CD4-positive, alpha-beta memory T cell (primary cell): ENCODE results near the gene TYMP. TPM values are rescaled to one million over a fixed set of nuclear protein-coding genes. Genes with fewer than 3 reads are reported as not detected.
A peak's percentile ranks its signal among the peaks of the same experiment; 100 is the strongest.

Source experiments
- CTCF ChIA-PET: fragments of 350-600 bp; sonication (Branson Sonifier 250); formaldehyde crosslinking; loops from one replicate; lab custom pipeline; 2021; ENCODE audit warnings: inconsistent platforms; ENCODE audit not compliant: partially characterized antibody; lab: Charles Lee
- POLR2A ChIA-PET: fragments of 350-600 bp; sonication (Branson Sonifier 250); formaldehyde crosslinking; loops from one replicate; lab custom pipeline; 2021; ENCODE audit not compliant: partially characterized antibody; lab: Charles Lee
- DNase-seq, 5 donors: peaks; one replicate each; pipeline versions ENCODE4 v3.0.0 to v3.0.0-alpha.2; 2020 to 2022; ENCODE audit warnings: mixed read lengths in 1 of 5
- H3K27ac ChIP-seq: one replicate; pipeline ENCODE4 v1.7.0; 2013; ENCODE audit warnings: low read depth, low read length
- H3K27me3 ChIP-seq: 2 replicates; pipeline ENCODE4 v1.7.0; 2013; ENCODE audit warnings: mild to moderate bottlenecking, low read length, moderate library complexity; ENCODE audit not compliant: insufficient read depth
- H3K36me3 ChIP-seq: 2 replicates; pipeline ENCODE4 v1.7.0; 2013; ENCODE audit warnings: mild to moderate bottlenecking, low read length, moderate library complexity; ENCODE audit not compliant: insufficient read depth
- H3K4me1 ChIP-seq: 2 replicates; pipeline ENCODE4 v1.7.0; 2013; ENCODE audit warnings: mild to moderate bottlenecking, low read length, moderate library complexity; ENCODE audit not compliant: insufficient read depth
- H3K4me3 ChIP-seq, 2 donors: one replicate each; pipeline ENCODE4 v1.7.0; 2013; ENCODE audit warnings: low read length in 2 of 2, mild to moderate bottlenecking in 1 of 2
- H3K9me3 ChIP-seq, 2 donors: one replicate each; pipeline ENCODE4 v1.7.0; 2013; ENCODE audit warnings: low read length in 2 of 2, control low read depth in 1 of 2; ENCODE audit not compliant: control insufficient read depth in 1 of 2
- H3K27ac Mint-ChIP-seq, 7 donors: one replicate each; pipeline ENCODE4 v1.8.0; 2020 to 2021; ENCODE audit warnings: mixed read lengths in 7 of 7, mild to moderate bottlenecking in 6 of 7, inconsistent platforms in 3 of 7, moderate library complexity in 3 of 7
- H3K27me3 Mint-ChIP-seq, 2 donors: one replicate each; pipeline ENCODE4 v1.8.0; 2020 to 2021; ENCODE audit warnings: mixed read lengths in 2 of 2
- H3K36me3 Mint-ChIP-seq, 2 donors: one replicate each; pipeline ENCODE4 v1.8.0; 2020 to 2021; ENCODE audit warnings: mixed read lengths in 2 of 2, inconsistent platforms in 1 of 2, mild to moderate bottlenecking in 1 of 2
- H3K4me1 Mint-ChIP-seq, 4 donors: one replicate each; pipeline ENCODE4 v1.8.0; 2020 to 2021; ENCODE audit warnings: mixed read lengths in 4 of 4, mild to moderate bottlenecking in 1 of 4
- H3K4me3 Mint-ChIP-seq, 8 donors: one replicate each; pipeline ENCODE4 v1.8.0; 2020 to 2021; ENCODE audit warnings: mixed read lengths in 8 of 8, mild to moderate bottlenecking in 7 of 8, moderate library complexity in 6 of 8, inconsistent platforms in 3 of 8
- H3K9me3 Mint-ChIP-seq, 8 donors: one replicate each; pipeline ENCODE4 v1.8.0; 2020 to 2021; ENCODE audit warnings: mixed read lengths in 8 of 8, mild to moderate bottlenecking in 5 of 8, inconsistent platforms in 3 of 8, moderate library complexity in 1 of 8
- intact Hi-C: fragments of 100-400 bp; cut with micrococcal nuclease; formaldehyde crosslinking; loops from one replicate; pipeline ENCODE4 v1.15.1; 2023
- polyA plus RNA-seq, 2 donors: library from polyadenylated mRNA; unstranded; fragments of 300-500 nt; fragmentation: Illumina TruSeq; gene quantifications; one replicate each; pipeline ENCODE4 v1.2.3, GENCODE V29; 2021
- total RNA-seq, 2 experiments: library from RNA; stranded (reverse); gene quantifications; one replicate each; pipeline ENCODE4 v1.2.3, GENCODE V29; 2021

TYMP gene
- total and polyA plus RNA-seq, 4 experiments from 2014 or later, result 15.7 to 30.9 (median 20.0) TPM

GRCh38 chr22:50532824-50533796 lies 3.3 kb upstream of the TYMP start:
- intact Hi-C loops, result no loop called here
- DNase-seq, result no peak
- Histone ChIP-seq H3K9me3 (no peaks in the 10 kb centered on the region), H3K4me1 (peaks cover 45% of the 10 kb centered on the region), H3K36me3 (no peaks in the 10 kb centered on the region), H3K27ac (peak overlapping the region; percentile 96), H3K27me3 (no peaks in the 10 kb centered on the region), H3K4me3 (no peak overlapping the region)
- peak overlapping the region; percentile 5 to 87 (median 56) for H3K4me3 Mint-ChIP-seq
- H3K27me3 Mint-ChIP-seq, result no peaks in the 10 kb centered on the region
- peaks cover 11 to 43% (median 30%) of the 10 kb centered on the region in 4 donors for H3K4me1 Mint-ChIP-seq
- H3K36me3 Mint-ChIP-seq, result no peaks in the 10 kb centered on the region
- peaks cover 0 to 3% (median 0%) of the 10 kb centered on the region in 8 donors for H3K9me3 Mint-ChIP-seq
- POLR2A ChIA-PET, result interaction anchor here (1.4 to 10.4 kb wide), 9 partner anchors 5 to 88 kb away, joined by 3 to 321 read pairs (median 16); partner anchors contain the start of genes KLHDC7B, LMF2, NCAPH2 and SCO2
- H3K27ac Mint-ChIP-seq, result peak overlapping the region; percentile 81 to 97 (median 88)
- CTCF ChIA-PET, result no interaction called here

GRCh38 chr22:50531962-50532674 lies 2.3 kb upstream of the TYMP start:
- Mint-ChIP-seq H3K36me3 (no peaks in the 10 kb centered on the region), H3K4me1 (peaks cover 11 to 48% (median 33%) of the 10 kb centered on the region in 4 donors), H3K27ac (peak overlapping the region; percentile 79 to 98 (median 97)), H3K9me3 (peaks cover 0 to 2% (median 0%) of the 10 kb centered on the region in 8 donors), H3K27me3 (no peaks in the 10 kb centered on the region), H3K4me3 (peak overlapping the region; percentile 77 to 95 (median 92))
- Histone ChIP-seq H3K36me3 (no peaks in the 10 kb centered on the region), H3K27ac (peak overlapping the region; percentile 96), H3K4me3 (peak overlapping the region in 1 of 2 donors; percentile 94), H3K4me1 (peaks cover 47% of the 10 kb centered on the region), H3K27me3 (no peaks in the 10 kb centered on the region), H3K9me3 (no peaks in the 10 kb centered on the region)
- CTCF ChIA-PET, result no interaction called here
- POLR2A ChIA-PET, result interaction anchor here (1.0 to 9.5 kb wide), 10 partner anchors 6 to 89 kb away, joined by 3 to 321 read pairs (median 10); partner anchors contain the start of genes CHKB, KLHDC7B, LMF2 and NCAPH2
- DNase-seq, result peak in 1 of 5 donors; percentile 41
- intact Hi-C loops, result loop anchor here (1.0 kb wide), 1 partner anchor 7 kb away; no protein-coding TSS in a partner anchor

GRCh38 chr22:50531546-50531961 lies 1.7 kb upstream of the TYMP start:
- Mint-ChIP-seq H3K4me3 (peak overlapping the region; percentile 89 to 95 (median 92)), H3K27me3 (no peaks in the 10 kb centered on the region)
- POLR2A ChIA-PET, result interaction anchor here (1.0 to 9.5 kb wide), 10 partner anchors 6 to 90 kb away, joined by 3 to 321 read pairs (median 10); partner anchors contain the start of genes CHKB, KLHDC7B, LMF2 and NCAPH2

GRCh38 chr22:50530877-50531545 lies 1.2 kb upstream of the TYMP start:
- Mint-ChIP-seq H3K27ac (peak overlapping the region; percentile 96 to 99 (median 97)), H3K4me3 (peak overlapping the region; percentile 89 to 95 (median 92)), H3K36me3 (no peaks in the 10 kb centered on the region), H3K9me3 (peaks cover 0 to 2% (median 0%) of the 10 kb centered on the region in 8 donors), H3K4me1 (peaks cover 15 to 54% (median 38%) of the 10 kb centered on the region in 4 donors), H3K27me3 (no peaks in the 10 kb centered on the region)
- Histone ChIP-seq H3K27ac (peak overlapping the region; percentile 96), H3K27me3 (no peaks in the 10 kb centered on the region), H3K9me3 (no peaks in the 10 kb centered on the region), H3K4me1 (peaks cover 54% of the 10 kb centered on the region), H3K4me3 (peak overlapping the region; percentile 76 to 94), H3K36me3 (no peaks in the 10 kb centered on the region)
- ChIA-PET CTCF (no interaction called here), POLR2A (interaction anchor here (1.4 to 9.5 kb wide), 9 partner anchors 7 to 90 kb away, joined by 3 to 321 read pairs (median 10); partner anchors contain the start of genes CHKB, KLHDC7B, LMF2 and NCAPH2)
- intact Hi-C loops, result loop anchor here (1.0 kb wide), 1 partner anchor 8 kb away; no protein-coding TSS in a partner anchor
- DNase-seq, result peak; percentile 72 to 82 (median 77)

More at GRCh38 chr22:50531546-50531961, 1.7 kb upstream of the TYMP start:
- peaks cover 52% of the 10 kb centered on the region for H3K4me1 ChIP-seq
- Mint-ChIP-seq H3K36me3 (no peaks in the 10 kb centered on the region), H3K4me1 (peaks cover 15 to 53% (median 38%) of the 10 kb centered on the region in 4 donors), H3K27ac (peak overlapping the region; percentile 96 to 99 (median 97)), H3K9me3 (peaks cover 0 to 2% (median 0%) of the 10 kb centered on the region in 8 donors)
- intact Hi-C loops, result loop anchor here (1.0 kb wide), 1 partner anchor 8 kb away; no protein-coding TSS in a partner anchor
- peak; percentile 62 to 71 (median 66) for DNase-seq
- H3K9me3 ChIP-seq, result no peaks in the 10 kb centered on the region
- peak overlapping the region; percentile 96 for H3K27ac ChIP-seq
- H3K27me3 ChIP-seq, result no peaks in the 10 kb centered on the region
- peak overlapping the region; percentile 76 to 94 for H3K4me3 ChIP-seq
- H3K36me3 ChIP-seq, result no peaks in the 10 kb centered on the region
- CTCF ChIA-PET, result no interaction called here

- H3K27ac ChIP-seq, result peak overlapping the region; percentile 96
- Mint-ChIP-seq H3K4me3 (peak overlapping the region; percentile 77 to 95 (median 92)), H3K4me1 (peaks cover 15 to 54% (median 38%) of the 10 kb centered on the region in 4 donors), H3K36me3 (peaks cover 0 to 1% of the 10 kb centered on the region in 2 donors), H3K27me3 (no peaks in the 10 kb centered on the region), H3K9me3 (peaks cover 0 to 2% (median 0%) of the 10 kb centered on the region in 8 donors), H3K27ac (peak overlapping the region in 6 of 7 donors; percentile 97 to 99 (median 98))
- intact Hi-C loops, result no loop called here
- peak overlapping the region; percentile 76 to 94 for H3K4me3 ChIP-seq
- H3K4me1 ChIP-seq, result peaks cover 54% of the 10 kb centered on the region
- H3K27me3 ChIP-seq, result no peaks in the 10 kb centered on the region
- H3K36me3 ChIP-seq, result no peaks in the 10 kb centered on the region
- no peaks in the 10 kb centered on the region for H3K9me3 ChIP-seq
- CTCF ChIA-PET, result no interaction called here
- peak in 2 of 5 donors; percentile 24 to 32 for DNase-seq
- POLR2A ChIA-PET, result interaction anchor here (1.4 to 9.5 kb wide), 6 partner anchors 7 to 91 kb away, joined by 3 to 321 read pairs (median 18); partner anchors contain the start of gene SYCE3
These were observed 716 bp upstream of the TYMP start for GRCh38 chr22:50530580-50530876.

GRCh38 chr22:50529416-50529896 lies 356 bp downstream of the TYMP start:
- Mint-ChIP-seq H3K4me3 (peak overlapping the region in 7 of 8 donors; percentile 25 to 74 (median 40)), H3K36me3 (peaks cover 2 to 8% of the 10 kb centered on the region in 2 donors), H3K27me3 (no peaks in the 10 kb centered on the region), H3K27ac (peak overlapping the region; percentile 46 to 97 (median 75)), H3K9me3 (peaks cover 0 to 2% (median 0%) of the 10 kb centered on the region in 8 donors), H3K4me1 (peaks cover 19 to 57% (median 41%) of the 10 kb centered on the region in 4 donors)
- Histone ChIP-seq H3K9me3 (no peaks in the 10 kb centered on the region), H3K36me3 (no peaks in the 10 kb centered on the region), H3K4me1 (peaks cover 61% of the 10 kb centered on the region), H3K27me3 (no peaks in the 10 kb centered on the region), H3K4me3 (peak overlapping the region in 1 of 2 donors; percentile 94), H3K27ac (peak overlapping the region; percentile 96)
- POLR2A ChIA-PET, result interaction anchor here (1.0 to 9.5 kb wide), 12 partner anchors 9 to 283 kb away, joined by 3 to 321 read pairs (median 11); partner anchors contain the start of genes ARSA, CHKB, HDAC10 and KLHDC7B
- CTCF ChIA-PET, result interaction anchor here (1.2 to 5.1 kb wide), 2 partner anchors 10 to 20 kb away, joined by 3 to 135 read pairs; no protein-coding TSS in a partner anchor
- intact Hi-C loops, result loop anchor here (5.0 kb wide), 2 partner anchors 287 to 337 kb away; no protein-coding TSS in a partner anchor
- peak in 1 of 5 donors; percentile 53 for DNase-seq
